RWPE2 (cell line): Measurements from ENCODE around the gene WNT1.

Experiments used
- ATAC-seq: fragments of 200-7000 bp; cut with Tn5 transposase; 3 replicates; pipeline ENCODE4 v1.9.1; 2021; ENCODE audit warnings: low read depth
- DNase-seq: peaks from one replicate; pipeline ENCODE4 v3.0.0-alpha.2; 2020; ENCODE audit warnings: low spot score
- H3K27ac ChIP-seq: fragments of 450-650 bp; 2 replicates; pipeline ENCODE4 v1.5.1; 2017; ENCODE audit warnings: mild to moderate bottlenecking; ENCODE audit not compliant: poor library complexity, severe bottlenecking
- H3K27me3 ChIP-seq: fragments of 250-450 bp; sonication (Bioruptor Pico); 2 replicates; pipeline ENCODE4 v1.5.1; 2021; ENCODE audit warnings: mild to moderate bottlenecking, moderate library complexity; ENCODE audit not compliant: insufficient read depth, poor library complexity, severe bottlenecking
- H3K36me3 ChIP-seq: fragments of 250-450 bp; sonication (Bioruptor Pico); 2 replicates; pipeline ENCODE4 v1.5.1; 2020; ENCODE audit warnings: low read depth, mild to moderate bottlenecking, moderate library complexity
- H3K4me1 ChIP-seq: fragments of 250-450 bp; sonication (Bioruptor Pico); 2 replicates; pipeline ENCODE4 v1.5.1; 2021; ENCODE audit warnings: mild to moderate bottlenecking, moderate library complexity; ENCODE audit not compliant: insufficient read depth, poor library complexity, severe bottlenecking
- H3K4me3 ChIP-seq: fragments of 250-450 bp; sonication (Bioruptor Pico); 2 replicates; pipeline ENCODE4 v1.5.1; 2021; ENCODE audit warnings: mild to moderate bottlenecking, moderate library complexity; ENCODE audit not compliant: severe bottlenecking
- H3K9me3 ChIP-seq: fragments of 250-450 bp; sonication (Bioruptor Pico); 2 replicates; pipeline ENCODE4 v1.5.1; 2021; ENCODE audit warnings: mild to moderate bottlenecking, moderate library complexity; ENCODE audit not compliant: severe bottlenecking
- TF ChIP-seq, protein P1 (sequence below): fragments of 450-650 bp; IDR thresholded peaks from one replicate; pipeline ENCODE4 v1.5.1; 2017; ENCODE audit warnings: mild to moderate bottlenecking, moderate library complexity; ENCODE audit not compliant: poor library complexity, severe bottlenecking

Gene WNT1

DNA sequence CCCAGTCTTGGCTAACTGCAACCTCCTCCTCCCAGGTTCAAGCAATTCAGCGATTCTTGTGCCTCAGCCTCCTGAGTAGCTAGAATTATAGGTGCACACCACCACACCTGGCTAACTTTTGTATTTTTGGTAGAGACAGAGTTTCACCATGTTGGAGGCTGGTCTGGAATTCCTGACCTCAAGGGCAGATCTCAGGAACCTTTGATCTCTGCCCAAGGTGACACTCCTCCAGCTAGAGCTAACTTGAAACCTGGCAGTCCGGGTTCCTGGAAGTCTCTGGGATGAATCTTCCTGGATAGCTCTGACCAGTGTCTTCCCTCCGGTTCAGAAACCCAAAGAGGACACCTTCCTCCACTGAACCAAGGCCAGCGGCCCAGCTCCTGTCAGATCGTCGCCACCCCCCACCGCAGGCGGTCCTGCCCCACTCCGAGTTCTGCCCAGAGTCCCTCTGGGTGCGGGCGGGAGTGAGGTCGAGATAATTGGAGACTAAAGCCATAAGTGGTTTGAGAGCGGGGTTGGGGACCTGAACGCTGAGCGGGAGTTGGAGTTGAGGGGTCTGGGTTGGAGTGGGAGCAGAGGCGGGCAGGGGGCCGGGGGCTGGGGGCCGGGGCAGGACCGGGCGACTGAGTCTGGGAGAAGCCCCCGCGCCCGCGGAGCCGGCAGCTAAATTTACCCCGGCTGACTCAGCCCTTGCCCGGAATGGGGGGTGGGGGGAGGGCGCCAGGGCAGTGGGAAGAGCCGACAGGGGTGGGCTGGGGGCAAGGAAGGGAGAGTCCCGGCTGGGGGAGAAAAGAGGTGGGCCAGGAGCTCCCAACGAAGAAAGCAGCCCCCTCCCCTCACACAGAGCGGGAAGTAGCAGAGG is 16.3 kb downstream of the WNT1 start:
- no peaks in the 10 kb centered on the region for H3K4me1 ChIP-seq
- no peak overlapping the region for H3K27ac ChIP-seq
- no peaks in the 10 kb centered on the region for H3K9me3 ChIP-seq
- DNase-seq: no peak
- no peak overlapping the region for H3K4me3 ChIP-seq
- no peak for ATAC-seq
- TF ChIP-seq, protein P1, sequence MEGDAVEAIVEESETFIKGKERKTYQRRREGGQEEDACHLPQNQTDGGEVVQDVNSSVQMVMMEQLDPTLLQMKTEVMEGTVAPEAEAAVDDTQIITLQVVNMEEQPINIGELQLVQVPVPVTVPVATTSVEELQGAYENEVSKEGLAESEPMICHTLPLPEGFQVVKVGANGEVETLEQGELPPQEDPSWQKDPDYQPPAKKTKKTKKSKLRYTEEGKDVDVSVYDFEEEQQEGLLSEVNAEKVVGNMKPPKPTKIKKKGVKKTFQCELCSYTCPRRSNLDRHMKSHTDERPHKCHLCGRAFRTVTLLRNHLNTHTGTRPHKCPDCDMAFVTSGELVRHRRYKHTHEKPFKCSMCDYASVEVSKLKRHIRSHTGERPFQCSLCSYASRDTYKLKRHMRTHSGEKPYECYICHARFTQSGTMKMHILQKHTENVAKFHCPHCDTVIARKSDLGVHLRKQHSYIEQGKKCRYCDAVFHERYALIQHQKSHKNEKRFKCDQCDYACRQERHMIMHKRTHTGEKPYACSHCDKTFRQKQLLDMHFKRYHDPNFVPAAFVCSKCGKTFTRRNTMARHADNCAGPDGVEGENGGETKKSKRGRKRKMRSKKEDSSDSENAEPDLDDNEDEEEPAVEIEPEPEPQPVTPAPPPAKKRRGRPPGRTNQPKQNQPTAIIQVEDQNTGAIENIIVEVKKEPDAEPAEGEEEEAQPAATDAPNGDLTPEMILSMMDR: no peak
- H3K36me3 ChIP-seq: no peaks in the 10 kb centered on the region
- H3K27me3 ChIP-seq: peaks cover 14% of the 10 kb centered on the region

DNA sequence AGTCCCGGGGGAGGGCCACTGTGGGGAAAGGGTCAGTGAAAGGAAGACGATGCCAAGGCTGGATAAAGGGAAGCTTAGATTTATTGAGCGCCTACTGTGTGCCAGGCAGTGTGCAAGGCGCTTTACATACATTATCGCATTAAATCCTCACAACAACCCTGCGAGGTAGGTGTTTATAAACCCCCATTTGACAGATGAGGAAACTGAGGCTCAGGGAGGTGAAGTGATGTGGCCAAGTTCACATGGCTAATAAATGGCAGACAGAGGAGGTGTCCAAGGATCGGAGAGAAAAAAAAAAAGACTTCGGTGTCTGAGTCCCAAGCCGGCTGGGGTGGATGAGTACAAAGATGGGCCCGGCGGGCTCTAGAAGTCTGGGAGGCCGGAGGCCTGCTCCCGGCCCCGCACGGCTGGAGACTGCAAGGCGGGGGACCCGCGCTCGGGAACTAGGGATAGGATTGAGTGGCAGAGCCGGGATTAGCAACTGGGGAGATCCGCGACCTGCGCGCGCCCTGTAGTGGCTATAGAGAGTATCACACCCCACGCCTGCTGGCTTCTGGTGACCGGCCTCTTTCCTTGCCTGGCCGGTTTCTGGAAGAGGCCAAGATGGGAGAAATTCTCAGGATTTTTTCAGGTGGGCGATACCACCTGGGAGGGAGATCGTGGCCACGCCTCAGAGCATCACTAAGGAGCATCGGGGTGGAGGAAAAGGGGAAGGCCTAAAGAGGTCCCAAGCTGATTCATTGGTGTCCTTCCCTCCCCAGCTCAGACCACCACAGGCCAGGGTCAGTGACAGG is 17.2 kb downstream of the WNT1 start:
- Histone ChIP-seq H3K27me3 (peaks cover 14% of the 10 kb centered on the region), H3K4me1 (no peaks in the 10 kb centered on the region), H3K36me3 (no peaks in the 10 kb centered on the region), H3K9me3 (no peaks in the 10 kb centered on the region), H3K4me3 (no peak overlapping the region), H3K27ac (no peak overlapping the region)
- peak; percentile 70 for ATAC-seq
- no peak for DNase-seq
- TF ChIP-seq, protein P1: peak; percentile 88

DNA sequence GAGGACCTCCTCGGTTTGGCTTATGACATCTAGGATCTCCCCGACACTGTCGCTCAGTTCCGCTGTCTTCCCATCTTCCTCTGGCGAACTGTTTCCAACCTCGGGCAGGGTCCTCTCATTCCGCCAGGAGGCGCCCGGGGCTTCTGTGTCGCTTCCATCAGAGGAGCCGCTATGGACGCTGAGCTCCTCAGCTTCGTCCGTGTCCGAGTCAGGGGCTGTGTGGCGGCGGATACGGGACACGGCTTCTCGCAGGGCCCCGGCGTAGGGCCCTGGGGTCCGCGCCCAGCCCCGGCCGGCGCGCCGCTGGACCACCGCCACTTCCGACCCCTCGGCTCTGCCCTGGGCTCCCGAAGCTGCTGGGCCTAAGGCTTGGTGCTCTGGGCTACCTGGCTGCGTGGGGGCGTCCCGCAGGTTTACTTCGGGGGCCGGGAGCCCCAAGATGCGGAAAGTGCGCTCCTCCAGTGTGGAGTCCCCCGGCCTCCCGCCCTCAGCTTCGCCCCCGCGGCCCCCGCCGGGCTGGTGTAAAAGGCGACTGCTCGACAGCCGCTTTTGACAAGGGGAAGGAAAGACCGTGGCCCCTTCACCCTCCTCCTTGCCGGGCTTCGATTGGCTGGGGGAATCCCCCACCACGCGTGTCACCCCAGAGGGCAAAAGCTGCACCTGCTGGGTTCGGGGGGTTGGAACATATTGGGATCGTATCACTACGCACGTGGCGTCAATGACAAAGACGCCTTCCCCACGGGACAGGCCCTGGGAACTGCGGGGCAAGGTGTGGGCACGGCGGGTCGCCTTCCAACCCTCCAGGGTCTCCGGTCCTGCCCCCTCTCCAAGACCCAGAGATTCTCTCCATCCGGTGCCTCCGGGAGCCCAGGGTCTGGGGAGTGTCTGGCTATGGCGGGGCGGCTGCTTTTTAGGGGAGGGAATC is 18.9 kb downstream of the WNT1 start:
- no peaks in the 10 kb centered on the region for H3K9me3 ChIP-seq
- peaks cover 14% of the 10 kb centered on the region for H3K27me3 ChIP-seq
- no peak for DNase-seq
- H3K27ac ChIP-seq: no peak overlapping the region
- TF ChIP-seq, protein P1: peak; percentile 70
- no peaks in the 10 kb centered on the region for H3K4me1 ChIP-seq
- ATAC-seq: peak; percentile 26; the same call in 2 of the 3 replicates
- peak overlapping the region; percentile 15 for H3K4me3 ChIP-seq
- peaks cover 8% of the 10 kb centered on the region; the same call in 1 of the 2 replicates for H3K36me3 ChIP-seq

DNA sequence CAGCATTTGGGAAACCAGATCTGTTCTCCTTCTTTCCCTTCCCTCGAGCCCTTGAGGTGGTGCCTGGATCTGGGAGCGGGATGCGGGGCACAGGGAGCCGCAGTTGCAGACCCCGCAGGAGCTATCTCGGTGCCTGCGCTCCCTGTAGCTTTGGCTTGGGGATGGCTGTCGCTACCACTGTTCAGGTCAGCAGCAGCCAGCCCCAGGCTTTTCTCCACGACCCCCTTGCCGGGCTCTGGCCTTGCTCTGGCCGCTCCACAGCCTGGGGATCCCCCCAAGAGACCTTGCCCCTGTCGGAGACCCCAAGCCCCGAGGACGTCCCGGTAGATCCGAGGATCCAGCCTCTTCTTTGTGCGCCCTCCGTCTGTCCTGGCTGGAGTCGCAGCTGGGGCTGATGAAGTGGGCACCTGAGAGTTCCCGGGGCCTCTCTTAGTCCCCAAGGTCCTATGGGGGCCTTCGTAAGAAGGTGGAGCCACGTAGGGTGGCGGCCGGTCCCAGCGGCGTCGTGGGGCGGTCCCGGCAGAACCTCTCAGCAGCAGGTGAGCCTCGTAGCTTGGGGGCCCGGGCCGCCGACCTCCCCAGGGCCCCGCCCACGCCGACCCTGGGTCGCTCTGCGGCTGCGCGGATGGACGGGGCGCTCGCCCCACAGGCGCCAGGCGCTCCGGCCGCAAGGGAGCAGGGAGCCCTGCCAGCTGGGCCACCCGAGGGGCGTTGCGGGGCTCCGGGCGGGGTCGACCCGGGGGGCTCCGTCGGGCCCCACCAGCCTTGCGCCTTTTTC is 19.8 kb downstream of the WNT1 start:
- DNase-seq: no peak
- TF ChIP-seq, protein P1: no peak

More for the DNA sequence above, 19.8 kb downstream of the WNT1 start:
- Histone ChIP-seq H3K4me3 (peak overlapping the region; percentile 32), H3K27ac (no peak overlapping the region), H3K9me3 (no peaks in the 10 kb centered on the region), H3K36me3 (peaks cover 17% of the 10 kb centered on the region), H3K27me3 (peaks cover 14% of the 10 kb centered on the region), H3K4me1 (no peaks in the 10 kb centered on the region)
- ATAC-seq: peak; percentile 22
